Measurements from ENCODE around the gene PTPRG. TPM values are rescaled to one million over a fixed set of nuclear protein-coding genes. Genes with fewer than 3 reads are reported as not detected.

The PTPRG gene
- total and polyA plus RNA-seq, 7 donors: 0.69 to 76.3 (median 62.7) TPM

DNA sequence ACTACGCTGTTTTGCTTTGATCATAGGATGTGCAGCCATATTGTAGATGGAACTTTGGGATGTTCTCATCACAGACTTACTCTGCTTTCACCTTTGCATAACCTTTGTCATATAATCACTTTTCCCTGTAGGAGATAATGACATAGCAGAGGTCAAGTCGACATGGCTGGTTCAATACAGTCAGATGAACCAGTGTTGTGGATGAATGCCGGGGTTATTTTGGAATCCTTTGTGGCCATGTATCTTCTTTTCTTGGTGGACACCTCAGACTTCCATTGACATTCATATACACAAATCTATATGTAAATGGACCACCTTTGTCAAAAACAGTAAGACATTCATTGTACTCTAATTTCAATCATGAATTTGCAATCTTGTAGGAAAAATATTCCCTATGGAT lies 180.2 kb downstream of the PTPRG start:
- TF ChIP-seq POLR2A (IDR thresholded peaks at IDR 0.05) (no peak), POLR2AphosphoS5 (IDR thresholded peaks at IDR 0.05) (no peak)
- intact Hi-C loops (cut with DNase I): loop anchor here (10.0 kb wide), 1 partner anchor 177 kb away; the partner anchor contains the start of gene PTPRG
- no peak for DNase-seq
- Histone ChIP-seq H3K9me3 (no peaks in the 10 kb centered on the region), H3K4me3 (no peak overlapping the region), H3K27me3 (no peaks in the 10 kb centered on the region), H3K27ac (no peak overlapping the region), H3K4me1 (peaks cover 0 to 30% (median 18%) of the 10 kb centered on the region in 4 donors), H3K36me3 (no peaks in the 10 kb centered on the region)
- WGBS, 2 donors: 91 to 93% methylated on average over 3 of the region's 3 CpGs

DNA sequence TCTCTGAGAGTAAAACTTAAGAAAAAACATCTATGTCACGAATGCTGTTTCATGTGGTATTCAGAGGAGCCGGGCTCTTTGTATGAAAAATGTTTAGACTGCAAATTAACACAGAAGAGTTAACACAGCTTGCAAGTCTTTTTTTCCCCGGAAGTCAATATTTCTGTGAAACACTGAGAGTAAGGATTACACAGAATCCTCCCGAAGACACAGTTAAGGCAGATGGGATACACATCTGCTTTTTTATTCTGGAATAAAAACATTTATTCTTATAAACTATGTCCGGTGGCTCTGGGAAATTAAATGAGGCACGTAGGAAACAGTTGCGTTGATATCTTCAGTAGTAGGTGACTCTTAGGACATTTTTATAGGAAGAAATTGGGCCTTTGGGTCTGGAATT lies 180.6 kb downstream of the PTPRG start:
- no peak for DNase-seq
- Histone ChIP-seq H3K36me3 (no peaks in the 10 kb centered on the region), H3K27ac (no peak overlapping the region), H3K4me3 (no peak overlapping the region), H3K9me3 (no peaks in the 10 kb centered on the region), H3K27me3 (no peaks in the 10 kb centered on the region), H3K4me1 (peaks cover 0 to 30% (median 18%) of the 10 kb centered on the region in 4 donors)
- intact Hi-C loops (cut with DNase I): loop anchor here (10.0 kb wide), 1 partner anchor 177 kb away; the partner anchor contains the start of gene PTPRG
- 71 to 82% methylated on average over 7 of the region's 7 CpGs for WGBS, 2 donors
- no peak for TF ChIP-seq POLR2AphosphoS5 (IDR thresholded peaks at IDR 0.05)
- TF ChIP-seq, protein P1, sequence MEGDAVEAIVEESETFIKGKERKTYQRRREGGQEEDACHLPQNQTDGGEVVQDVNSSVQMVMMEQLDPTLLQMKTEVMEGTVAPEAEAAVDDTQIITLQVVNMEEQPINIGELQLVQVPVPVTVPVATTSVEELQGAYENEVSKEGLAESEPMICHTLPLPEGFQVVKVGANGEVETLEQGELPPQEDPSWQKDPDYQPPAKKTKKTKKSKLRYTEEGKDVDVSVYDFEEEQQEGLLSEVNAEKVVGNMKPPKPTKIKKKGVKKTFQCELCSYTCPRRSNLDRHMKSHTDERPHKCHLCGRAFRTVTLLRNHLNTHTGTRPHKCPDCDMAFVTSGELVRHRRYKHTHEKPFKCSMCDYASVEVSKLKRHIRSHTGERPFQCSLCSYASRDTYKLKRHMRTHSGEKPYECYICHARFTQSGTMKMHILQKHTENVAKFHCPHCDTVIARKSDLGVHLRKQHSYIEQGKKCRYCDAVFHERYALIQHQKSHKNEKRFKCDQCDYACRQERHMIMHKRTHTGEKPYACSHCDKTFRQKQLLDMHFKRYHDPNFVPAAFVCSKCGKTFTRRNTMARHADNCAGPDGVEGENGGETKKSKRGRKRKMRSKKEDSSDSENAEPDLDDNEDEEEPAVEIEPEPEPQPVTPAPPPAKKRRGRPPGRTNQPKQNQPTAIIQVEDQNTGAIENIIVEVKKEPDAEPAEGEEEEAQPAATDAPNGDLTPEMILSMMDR (IDR thresholded peaks at IDR 0.05): no peak
- no peak for TF ChIP-seq POLR2A (IDR thresholded peaks at IDR 0.05)
- no peak for TF ChIP-seq EP300 (IDR thresholded peaks at IDR 0.05)

DNA sequence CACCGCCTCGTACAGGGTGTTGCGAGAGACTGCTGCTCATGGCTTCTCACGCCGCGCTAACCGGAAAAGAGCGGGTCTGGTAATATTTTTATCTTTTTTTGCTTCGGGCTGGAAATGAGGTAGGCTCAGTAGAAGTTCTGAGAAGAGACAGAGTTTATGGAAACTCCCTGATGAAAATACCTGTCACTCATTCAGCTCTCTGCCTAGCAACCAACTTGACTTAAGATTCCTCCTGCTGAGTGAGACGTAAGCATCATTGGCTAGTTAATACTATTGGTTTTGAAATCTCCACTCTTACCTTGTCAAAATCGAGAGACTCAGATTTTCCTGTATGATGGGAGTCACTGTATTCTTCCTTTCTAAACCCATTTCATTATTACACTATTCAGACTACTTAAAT lies 181.7 kb downstream of the PTPRG start:
- peaks cover 0 to 30% (median 18%) of the 10 kb centered on the region in 4 donors for H3K4me1 ChIP-seq
- intact Hi-C loops (cut with DNase I): loop anchor here (10.0 kb wide), 1 partner anchor 178 kb away; the partner anchor contains the start of gene PTPRG
- H3K27me3 ChIP-seq: no peaks in the 10 kb centered on the region
- H3K9me3 ChIP-seq: no peaks in the 10 kb centered on the region
- no peak overlapping the region for H3K4me3 ChIP-seq
- TF ChIP-seq POLR2AphosphoS5 (IDR thresholded peaks at IDR 0.05): no peak
- TF ChIP-seq, protein P1 (IDR thresholded peaks at IDR 0.05): no peak
- no peak for TF ChIP-seq EP300 (IDR thresholded peaks at IDR 0.05)
- no peak for TF ChIP-seq POLR2A (IDR thresholded peaks at IDR 0.05)
- H3K27ac ChIP-seq: no peak overlapping the region
- WGBS, 2 donors: 96 to 98% methylated on average over 11 of the region's 11 CpGs
- DNase-seq: no peak
- no peaks in the 10 kb centered on the region for H3K36me3 ChIP-seq

DNA sequence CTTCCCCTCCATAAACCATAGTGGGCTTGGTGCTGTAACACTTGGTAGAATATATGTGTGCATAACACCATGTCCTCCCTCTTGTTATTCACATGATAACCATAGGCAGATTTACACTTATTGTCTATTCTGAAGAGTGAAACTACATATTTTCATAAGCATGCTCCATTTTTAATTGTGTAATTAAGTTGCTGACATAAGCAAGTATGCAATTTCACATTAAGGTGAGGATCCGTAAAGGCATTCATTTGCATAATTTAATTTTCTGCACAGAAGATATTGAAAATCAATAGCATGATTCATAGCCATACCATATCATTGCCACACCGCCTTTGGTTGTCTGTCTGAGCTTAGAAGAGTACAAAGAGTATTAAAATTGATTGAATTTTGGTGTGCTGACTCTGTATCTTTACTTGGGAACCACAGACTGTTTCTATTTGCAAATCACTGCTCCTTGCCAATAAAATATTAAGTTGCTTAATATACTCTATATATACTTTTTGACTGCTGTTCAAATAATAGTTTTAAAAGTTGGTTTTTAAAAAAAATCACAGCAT lies 182.4 kb downstream of the PTPRG start:
- TF ChIP-seq, protein P1 (IDR thresholded peaks at IDR 0.05): no peak
- TF ChIP-seq POLR2AphosphoS5 (IDR thresholded peaks at IDR 0.05) (no peak), EP300 (IDR thresholded peaks at IDR 0.05) (no peak), POLR2A (IDR thresholded peaks at IDR 0.05) (no peak)
- Histone ChIP-seq H3K4me3 (no peak overlapping the region), H3K27me3 (no peaks in the 10 kb centered on the region), H3K4me1 (peaks cover 0 to 32% (median 19%) of the 10 kb centered on the region in 4 donors), H3K27ac (no peak overlapping the region), H3K36me3 (no peaks in the 10 kb centered on the region), H3K9me3 (no peaks in the 10 kb centered on the region)
- 49 to 95% methylated on average over 2 of the region's 2 CpGs for WGBS, 2 donors
- DNase-seq: no peak
- intact Hi-C loops (cut with DNase I): loop anchor here (10.0 kb wide), 1 partner anchor 179 kb away; the partner anchor contains the start of gene PTPRG

DNA sequence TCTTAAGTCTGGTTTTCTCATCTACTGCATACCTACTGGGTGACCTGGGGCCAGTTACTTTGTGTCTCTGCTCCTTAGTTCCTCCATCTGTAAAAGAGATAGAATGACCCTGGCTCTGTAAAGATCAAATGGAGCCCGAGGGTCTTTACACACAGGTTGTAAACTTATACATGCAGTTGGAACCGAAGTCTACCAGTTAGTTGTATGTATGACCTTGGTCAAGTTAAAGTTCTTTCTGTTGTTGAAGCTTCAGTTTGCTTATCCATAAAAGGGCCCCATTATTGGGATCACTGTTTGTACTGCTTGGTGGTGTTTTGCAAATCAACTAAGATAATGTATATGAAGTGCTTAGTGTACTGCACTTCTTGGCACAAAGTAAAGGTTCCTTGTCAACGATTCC lies 186.9 kb downstream of the PTPRG start:
- Histone ChIP-seq H3K4me1 (peaks cover 0 to 34% (median 14%) of the 10 kb centered on the region in 4 donors), H3K27me3 (no peaks in the 10 kb centered on the region), H3K9me3 (no peaks in the 10 kb centered on the region), H3K36me3 (no peaks in the 10 kb centered on the region), H3K4me3 (no peak overlapping the region), H3K27ac (no peak overlapping the region)
- DNase-seq: no peak
- WGBS, 2 donors: 85 to 90% methylated on average over 3 of the region's 3 CpGs
- no peak for TF ChIP-seq POLR2AphosphoS5 (IDR thresholded peaks at IDR 0.05)
- TF ChIP-seq, protein P1 (IDR thresholded peaks at IDR 0.05): no peak
- TF ChIP-seq EP300 (IDR thresholded peaks at IDR 0.05): no peak
- TF ChIP-seq POLR2A (IDR thresholded peaks at IDR 0.05): no peak
- intact Hi-C loops (cut with DNase I): loop anchor here (10.0 kb wide), 1 partner anchor 183 kb away; the partner anchor contains the start of gene PTPRG
